Measurements from ENCODE around the gene LMBR1. TPM values are rescaled to one million over a fixed set of nuclear protein-coding genes. Genes with fewer than 3 reads are reported as not detected.
"Not testable (repeated sequence)": the region's sequence is repeated elsewhere in the genome, so short reads cannot be mapped to it uniquely, and the experiment has no call there.

The LMBR1 gene
- total RNA-seq, 1 donor from 2014 or later = 37.6 TPM

- no peak for TF ChIP-seq CTCF (IDR thresholded peaks at IDR 0.05; ENCODE audit: borderline replicate concordance)
- no peaks in the 10 kb centered on the region for H3K4me1 ChIP-seq
- DNase-seq = no peak
- no peaks in the 10 kb centered on the region for H3K36me3 ChIP-seq
- H3K27ac ChIP-seq (replicated peaks) = no peak overlapping the region
- intact Hi-C loops (cut with micrococcal nuclease) = no loop called here
- no peaks in the 10 kb centered on the region for H3K9me3 ChIP-seq (replicated peaks)
- peaks cover 44% of the 10 kb centered on the region for H3K27me3 ChIP-seq (ENCODE audit: low read depth)
- H3K4me3 ChIP-seq = no peak overlapping the region
These were observed 27.1 kb upstream of the LMBR1 start for GRCh38 chr7:156920076-156920475.

GRCh38 chr7:156919132-156919713, 26.2 kb upstream of the LMBR1 start:
- Histone ChIP-seq H3K4me3 (no peak overlapping the region), H3K9me3 (replicated peaks) (no peaks in the 10 kb centered on the region), H3K4me1 (no peaks in the 10 kb centered on the region), H3K36me3 (no peaks in the 10 kb centered on the region), H3K27ac (replicated peaks) (no peak overlapping the region), H3K27me3 (ENCODE audit: low read depth) (peaks cover 44% of the 10 kb centered on the region)
- intact Hi-C loops (cut with micrococcal nuclease) = no loop called here
- DNase-seq = no peak
- TF ChIP-seq CTCF (IDR thresholded peaks at IDR 0.05; ENCODE audit: borderline replicate concordance) = no peak

GRCh38 chr7:156918635-156919034, 25.7 kb upstream of the LMBR1 start:
- intact Hi-C loops (cut with micrococcal nuclease) = no loop called here
- Histone ChIP-seq H3K36me3 (no peaks in the 10 kb centered on the region), H3K27me3 (ENCODE audit: low read depth) (peaks cover 44% of the 10 kb centered on the region)

GRCh38 chr7:156909574-156910252, 16.7 kb upstream of the LMBR1 start:
- intact Hi-C loops (cut with micrococcal nuclease); DNase-seq: not testable (repeated sequence)

More at GRCh38 chr7:156918635-156919034, 25.7 kb upstream of the LMBR1 start:
- TF ChIP-seq CTCF (IDR thresholded peaks at IDR 0.05; ENCODE audit: borderline replicate concordance) = no peak
- H3K9me3 ChIP-seq (replicated peaks) = no peaks in the 10 kb centered on the region
- no peaks in the 10 kb centered on the region for H3K4me1 ChIP-seq
- H3K27ac ChIP-seq (replicated peaks) = no peak overlapping the region
- H3K4me3 ChIP-seq = no peak overlapping the region
- no peak for DNase-seq

GRCh38 chr7:156907656-156908055, 14.7 kb upstream of the LMBR1 start:
- Histone ChIP-seq H3K36me3 (no peaks in the 10 kb centered on the region), H3K27me3 (ENCODE audit: low read depth) (no peaks in the 10 kb centered on the region), H3K9me3 (replicated peaks) (no peaks in the 10 kb centered on the region), H3K4me3 (no peak overlapping the region), H3K4me1 (peaks cover 29% of the 10 kb centered on the region), H3K27ac (replicated peaks) (no peak overlapping the region)
- intact Hi-C loops (cut with micrococcal nuclease) = no loop called here
- no peak for TF ChIP-seq CTCF (IDR thresholded peaks at IDR 0.05; ENCODE audit: borderline replicate concordance)
- DNase-seq = no peak

More at GRCh38 chr7:156909574-156910252, 16.7 kb upstream of the LMBR1 start:
- H3K9me3 ChIP-seq (replicated peaks); H3K4me3 ChIP-seq; H3K27ac ChIP-seq (replicated peaks); H3K27me3 ChIP-seq (ENCODE audit: low read depth); H3K36me3 ChIP-seq: not testable (repeated sequence)
- peaks cover 23% of the 10 kb centered on the region for H3K4me1 ChIP-seq

GRCh38 chr7:156906200-156906649, 13.2 kb upstream of the LMBR1 start:
- intact Hi-C loops (cut with micrococcal nuclease) = no loop called here
- H3K27me3 ChIP-seq (ENCODE audit: low read depth) = no peaks in the 10 kb centered on the region
- H3K4me1 ChIP-seq = peaks cover 29% of the 10 kb centered on the region
- peak overlapping the region; percentile 44 for H3K27ac ChIP-seq (replicated peaks)
- TF ChIP-seq CTCF (IDR thresholded peaks at IDR 0.05; ENCODE audit: borderline replicate concordance) = no peak
- no peaks in the 10 kb centered on the region for H3K9me3 ChIP-seq (replicated peaks)
- no peak overlapping the region for H3K4me3 ChIP-seq
- no peak for DNase-seq
- no peaks in the 10 kb centered on the region for H3K36me3 ChIP-seq
